ENCODE measurements around the gene HMCES.

- TF ChIP-seq, protein P1, sequence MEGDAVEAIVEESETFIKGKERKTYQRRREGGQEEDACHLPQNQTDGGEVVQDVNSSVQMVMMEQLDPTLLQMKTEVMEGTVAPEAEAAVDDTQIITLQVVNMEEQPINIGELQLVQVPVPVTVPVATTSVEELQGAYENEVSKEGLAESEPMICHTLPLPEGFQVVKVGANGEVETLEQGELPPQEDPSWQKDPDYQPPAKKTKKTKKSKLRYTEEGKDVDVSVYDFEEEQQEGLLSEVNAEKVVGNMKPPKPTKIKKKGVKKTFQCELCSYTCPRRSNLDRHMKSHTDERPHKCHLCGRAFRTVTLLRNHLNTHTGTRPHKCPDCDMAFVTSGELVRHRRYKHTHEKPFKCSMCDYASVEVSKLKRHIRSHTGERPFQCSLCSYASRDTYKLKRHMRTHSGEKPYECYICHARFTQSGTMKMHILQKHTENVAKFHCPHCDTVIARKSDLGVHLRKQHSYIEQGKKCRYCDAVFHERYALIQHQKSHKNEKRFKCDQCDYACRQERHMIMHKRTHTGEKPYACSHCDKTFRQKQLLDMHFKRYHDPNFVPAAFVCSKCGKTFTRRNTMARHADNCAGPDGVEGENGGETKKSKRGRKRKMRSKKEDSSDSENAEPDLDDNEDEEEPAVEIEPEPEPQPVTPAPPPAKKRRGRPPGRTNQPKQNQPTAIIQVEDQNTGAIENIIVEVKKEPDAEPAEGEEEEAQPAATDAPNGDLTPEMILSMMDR (IDR thresholded peaks at IDR 0.05) = no peak
- TF ChIP-seq POLR2AphosphoS5 (IDR thresholded peaks at IDR 0.05; ENCODE audit: insufficient read depth in 1 of 2, low read depth in 1 of 2) (no peak), POLR2A (IDR thresholded peaks at IDR 0.05) (no peak)
Measured at GRCh38 chr3:129336093-129336706, 57.5 kb downstream of the HMCES start.
